CD4-positive, CD25-positive, alpha-beta regulatory T cell (primary cell): ENCODE measurements around the gene CRIP2. TPM values are rescaled to one million over a fixed set of nuclear protein-coding genes. Genes with fewer than 3 reads are reported as not detected.

Experiments used
- ATAC-seq, 2 donors: fragments of 150-1000 bp; cut with Tn5 transposase; one replicate each; pipeline ENCODE4 v1.10.0; 2021; ENCODE audit warnings: low read depth in 2 of 2, moderate number of reproducible peaks in 2 of 2, moderate library complexity in 1 of 2
- DNase-seq, 3 donors: peaks; one replicate each; pipeline versions ENCODE4 v3.0.0 to v3.0.0-alpha.2; 2012 to 2022; ENCODE audit warnings: mixed read lengths in 1 of 3
- H3K27ac ChIP-seq: one replicate; pipeline ENCODE4 v1.7.0; 2013; ENCODE audit warnings: mild to moderate bottlenecking, low read length; ENCODE audit not compliant: insufficient read depth, poor library complexity, severe bottlenecking
- H3K27me3 ChIP-seq: one replicate; pipeline ENCODE4 v1.7.0; 2013; ENCODE audit warnings: low read length; ENCODE audit not compliant: control insufficient read depth, insufficient read depth
- H3K36me3 ChIP-seq: one replicate; pipeline ENCODE4 v1.7.0; 2013; ENCODE audit warnings: mild to moderate bottlenecking, low read length, moderate library complexity; ENCODE audit not compliant: control insufficient read depth, insufficient read depth
- H3K4me1 ChIP-seq: 2 replicates; pipeline ENCODE4 v1.7.0; 2013; ENCODE audit warnings: mild to moderate bottlenecking, low read length; ENCODE audit not compliant: insufficient read depth, control insufficient read depth, poor library complexity, severe bottlenecking
- H3K4me3 ChIP-seq: one replicate; pipeline ENCODE4 v1.7.0; 2013; ENCODE audit warnings: low read depth, mild to moderate bottlenecking, low read length, moderate library complexity
- H3K9me3 ChIP-seq, 2 experiments: 1 replicate in 1 of 2; 2 replicates in 1 of 2; pipeline ENCODE4 v1.7.0; 2013; ENCODE audit warnings: low read length in 2 of 2, mild to moderate bottlenecking in 1 of 2, moderate library complexity in 1 of 2; ENCODE audit not compliant: control insufficient read depth in 2 of 2
- H3K27ac Mint-ChIP-seq, 3 donors: one replicate each; pipeline ENCODE4 v1.8.0; 2020 to 2022; ENCODE audit warnings: mild to moderate bottlenecking in 3 of 3, mixed read lengths in 3 of 3, moderate library complexity in 2 of 3
- H3K27me3 Mint-ChIP-seq: one replicate; pipeline ENCODE4 v1.8.0; 2022; ENCODE audit warnings: mild to moderate bottlenecking, mixed read lengths
- H3K36me3 Mint-ChIP-seq: one replicate; pipeline ENCODE4 v1.8.0; 2020; ENCODE audit warnings: mixed read lengths
- H3K4me1 Mint-ChIP-seq, 4 donors: one replicate each; pipeline ENCODE4 v1.8.0; 2020 to 2022; ENCODE audit warnings: mixed read lengths in 4 of 4, mild to moderate bottlenecking in 1 of 4
- H3K4me3 Mint-ChIP-seq, 4 donors: one replicate each; pipeline ENCODE4 v1.8.0; 2020 to 2022; ENCODE audit warnings: mild to moderate bottlenecking in 4 of 4, mixed read lengths in 4 of 4, moderate library complexity in 3 of 4
- H3K9me3 Mint-ChIP-seq, 7 donors: one replicate each; pipeline ENCODE4 v1.8.0; 2020 to 2022; ENCODE audit warnings: mixed read lengths in 7 of 7, mild to moderate bottlenecking in 3 of 7, moderate library complexity in 2 of 7
- polyA plus RNA-seq, 4 donors: library from polyadenylated mRNA; unstranded; fragments of 300-500 nt; fragmentation: Illumina TruSeq; gene quantifications; one replicate each; pipeline ENCODE4 v1.2.3, GENCODE V29; 2021
- total RNA-seq: library from RNA; stranded (reverse); gene quantifications from one replicate; pipeline ENCODE4 v1.2.3, GENCODE V29; 2022

The CRIP2 gene
- total and polyA plus RNA-seq, 5 donors from 2014 or later: 12.0 to 131 (median 37.1) TPM

GRCh38 chr14:105490267-105490571 lies 15.6 kb downstream of the CRIP2 start:
- no peak overlapping the region for H3K27ac Mint-ChIP-seq
- Histone ChIP-seq H3K36me3 (no peaks in the 10 kb centered on the region), H3K4me3 (no peak overlapping the region), H3K27me3 (no peaks in the 10 kb centered on the region), H3K4me1 (peaks cover 60% of the 10 kb centered on the region), H3K9me3 (no peaks in the 10 kb centered on the region), H3K27ac (peak overlapping the region; percentile 100)
- H3K9me3 Mint-ChIP-seq: no peaks in the 10 kb centered on the region
- peak overlapping the region in 2 of 4 donors; percentile 90 to 99 for H3K4me3 Mint-ChIP-seq
- peaks cover 0 to 46% (median 7%) of the 10 kb centered on the region in 4 donors for H3K4me1 Mint-ChIP-seq
- peaks cover 5% of the 10 kb centered on the region for H3K27me3 Mint-ChIP-seq
- DNase-seq (no peak), ATAC-seq (peak; percentile 0 to 1)
- H3K36me3 Mint-ChIP-seq: no peaks in the 10 kb centered on the region

- H3K4me1 ChIP-seq: peaks cover 55% of the 10 kb centered on the region
- no peak within 1 kb of the TSS for H3K4me3 ChIP-seq
- Mint-ChIP-seq H3K4me3 (peak within 1 kb of the TSS; percentile 90 to 99 (median 94)), H3K9me3 (no peaks in the 10 kb centered on the region), H3K4me1 (peaks cover 0 to 41% (median 5%) of the 10 kb centered on the region in 4 donors), H3K27ac (peak within 1 kb of the TSS; percentile 91 to 95 (median 95)), H3K27me3 (peaks cover 5% of the 10 kb centered on the region), H3K36me3 (no peaks in the 10 kb centered on the region)
- ATAC-seq: peak; percentile 75 to 78
- peak within 1 kb of the TSS; percentile 100 for H3K27ac ChIP-seq
- no peaks in the 10 kb centered on the region for H3K9me3 ChIP-seq
- no peaks in the 10 kb centered on the region for H3K27me3 ChIP-seq
- peak; percentile 99 to 100 (median 100) for DNase-seq
- no peaks in the 10 kb centered on the region for H3K36me3 ChIP-seq
Measured at GRCh38 chr14:105490572-105491365, 16.1 kb downstream of the CRIP2 start, which contains the start of gene TEDC1. Gene TEDC1 (plus strand): TSS chr14:105491246. CDS start chr14:105491376, 130 bp downstream.

GRCh38 chr14:105491366-105491973 lies 16.8 kb downstream of the CRIP2 start:
- Histone ChIP-seq H3K27ac (peak overlapping the region; percentile 100), H3K9me3 (no peaks in the 10 kb centered on the region), H3K4me3 (no peak overlapping the region), H3K4me1 (peaks cover 48% of the 10 kb centered on the region), H3K36me3 (no peaks in the 10 kb centered on the region), H3K27me3 (no peaks in the 10 kb centered on the region)
- DNase-seq (peak; percentile 74 to 87 (median 80)), ATAC-seq (peak; percentile 2)
- Mint-ChIP-seq H3K4me3 (peak overlapping the region; percentile 87 to 95 (median 90)), H3K9me3 (no peaks in the 10 kb centered on the region), H3K27me3 (peaks cover 5% of the 10 kb centered on the region), H3K4me1 (peaks cover 0 to 38% (median 3%) of the 10 kb centered on the region in 4 donors), H3K36me3 (no peaks in the 10 kb centered on the region), H3K27ac (peak overlapping the region; percentile 84 to 95 (median 91))

- no peaks in the 10 kb centered on the region for H3K9me3 Mint-ChIP-seq
- ATAC-seq (no peak), DNase-seq (peak in 1 of 3 donors; percentile 0)
- Histone ChIP-seq H3K4me1 (peaks cover 40% of the 10 kb centered on the region), H3K27ac (peak overlapping the region; percentile 100), H3K27me3 (no peaks in the 10 kb centered on the region), H3K9me3 (no peaks in the 10 kb centered on the region), H3K36me3 (no peaks in the 10 kb centered on the region), H3K4me3 (no peak overlapping the region)
- peak overlapping the region; percentile 83 to 95 (median 88) for H3K4me3 Mint-ChIP-seq
- no peaks in the 10 kb centered on the region for H3K36me3 Mint-ChIP-seq
- H3K27me3 Mint-ChIP-seq: peaks cover 5% of the 10 kb centered on the region
- H3K4me1 Mint-ChIP-seq: peaks cover 0 to 34% (median 3%) of the 10 kb centered on the region in 4 donors
- H3K27ac Mint-ChIP-seq: peak overlapping the region in 2 of 3 donors; percentile 84 to 85
Measured at GRCh38 chr14:105492031-105492970, 17.7 kb downstream of the CRIP2 start.

GRCh38 chr14:105492971-105493871 lies 18.6 kb downstream of the CRIP2 start:
- H3K9me3 Mint-ChIP-seq: no peaks in the 10 kb centered on the region
- H3K27ac ChIP-seq: no peak overlapping the region
- peak overlapping the region in 1 of 3 donors; percentile 9 for H3K27ac Mint-ChIP-seq
- ATAC-seq: no peak
- no peaks in the 10 kb centered on the region for H3K27me3 ChIP-seq
- H3K4me3 Mint-ChIP-seq: peak overlapping the region in 2 of 4 donors; percentile 52 to 63
- peak in 2 of 3 donors; percentile 1 to 3 for DNase-seq
- H3K9me3 ChIP-seq: no peaks in the 10 kb centered on the region
- H3K36me3 Mint-ChIP-seq: no peaks in the 10 kb centered on the region
- peaks cover 5% of the 10 kb centered on the region for H3K27me3 Mint-ChIP-seq
- H3K4me1 ChIP-seq: peaks cover 31% of the 10 kb centered on the region
- peaks cover 0 to 28% (median 3%) of the 10 kb centered on the region in 4 donors for H3K4me1 Mint-ChIP-seq
- no peak overlapping the region for H3K4me3 ChIP-seq
- H3K36me3 ChIP-seq: no peaks in the 10 kb centered on the region

GRCh38 chr14:105493921-105494605 lies 19.4 kb downstream of the CRIP2 start:
- H3K27ac Mint-ChIP-seq: peak overlapping the region in 2 of 3 donors; percentile 9 to 59
- peaks cover 5% of the 10 kb centered on the region for H3K27me3 Mint-ChIP-seq
- Histone ChIP-seq H3K4me1 (peaks cover 23% of the 10 kb centered on the region), H3K36me3 (no peaks in the 10 kb centered on the region), H3K9me3 (no peaks in the 10 kb centered on the region), H3K4me3 (no peak overlapping the region), H3K27me3 (no peaks in the 10 kb centered on the region), H3K27ac (no peak overlapping the region)
- H3K4me1 Mint-ChIP-seq: peaks cover 0 to 23% (median 3%) of the 10 kb centered on the region in 4 donors
- no peaks in the 10 kb centered on the region for H3K9me3 Mint-ChIP-seq
- H3K4me3 Mint-ChIP-seq: peak overlapping the region in 1 of 4 donors; percentile 29
- H3K36me3 Mint-ChIP-seq: no peaks in the 10 kb centered on the region
- DNase-seq: peak in 1 of 3 donors; percentile 6
- ATAC-seq: no peak
